Activated T-cell treated with anti-CD3 and anti-CD28 coated beads for 48 hours (primary cell): Measurements from ENCODE around the gene UBR4.
"Not testable (repeated sequence)": the region's sequence is repeated elsewhere in the genome, so short reads cannot be mapped to it uniquely, and the experiment has no call there.

ENCODE experiments used
- DNase-seq: peaks from one replicate; pipeline ENCODE4 v3.0.0-alpha.2; 2020; ENCODE audit warnings: low read depth

The UBR4 gene

DNA sequence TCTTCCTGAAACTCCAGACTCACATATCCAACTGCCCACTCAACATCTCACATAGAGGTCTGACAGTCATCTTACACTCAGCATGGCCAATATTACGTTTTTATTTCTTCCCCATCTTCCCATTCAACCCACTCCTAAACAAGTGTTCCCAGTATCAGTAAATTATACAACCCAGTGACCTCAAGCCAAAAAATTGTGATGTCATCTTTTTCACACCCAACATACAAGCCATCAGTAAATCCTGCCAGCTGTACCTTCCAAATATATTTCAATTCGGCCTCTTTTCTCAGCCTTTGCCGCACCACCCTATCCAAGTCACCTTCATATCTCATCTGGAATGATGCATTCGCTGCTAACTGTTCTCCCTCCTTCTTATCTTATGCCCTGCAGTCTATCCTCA lies 19.6 kb downstream of the UBR4 start:
- no peak for DNase-seq

DNA sequence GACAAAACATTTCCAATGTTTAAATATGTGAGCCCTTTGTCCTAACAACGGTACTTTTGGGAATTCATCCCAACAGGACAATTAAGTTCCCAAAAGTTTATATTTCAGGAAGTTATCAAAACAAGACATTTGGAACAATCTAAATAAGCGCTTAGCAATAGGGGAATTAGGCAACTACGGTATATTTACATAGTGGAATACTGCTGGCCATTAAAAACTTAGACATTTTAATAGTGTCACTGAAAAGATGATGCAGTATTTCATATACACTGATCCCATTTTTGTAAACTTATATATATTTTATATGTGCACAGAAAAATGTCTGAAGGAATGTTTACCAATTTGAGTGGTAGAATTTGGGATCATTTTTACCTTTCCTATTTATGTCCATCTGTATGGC lies 20.8 kb downstream of the UBR4 start:
- no peak for DNase-seq

DNA sequence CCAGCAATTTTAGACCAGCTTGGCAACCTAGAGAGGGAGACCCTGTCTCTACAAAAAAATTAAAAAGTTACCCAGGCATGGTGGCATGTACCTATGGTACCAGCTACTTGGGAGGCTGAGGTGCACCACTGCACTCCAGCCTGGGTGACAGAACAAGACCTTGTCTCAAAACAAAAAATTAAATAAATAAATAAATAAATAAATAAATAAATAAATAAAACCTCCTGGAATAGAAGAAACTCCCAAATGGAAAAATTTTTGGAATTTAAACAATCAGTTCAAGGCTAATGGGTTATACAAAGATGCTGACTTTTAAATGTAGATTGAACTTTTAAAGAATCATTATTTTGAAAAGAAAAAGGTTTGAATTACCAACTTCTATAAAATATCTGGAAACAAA lies 22.2 kb downstream of the UBR4 start:
- DNase-seq, result no peak

DNA sequence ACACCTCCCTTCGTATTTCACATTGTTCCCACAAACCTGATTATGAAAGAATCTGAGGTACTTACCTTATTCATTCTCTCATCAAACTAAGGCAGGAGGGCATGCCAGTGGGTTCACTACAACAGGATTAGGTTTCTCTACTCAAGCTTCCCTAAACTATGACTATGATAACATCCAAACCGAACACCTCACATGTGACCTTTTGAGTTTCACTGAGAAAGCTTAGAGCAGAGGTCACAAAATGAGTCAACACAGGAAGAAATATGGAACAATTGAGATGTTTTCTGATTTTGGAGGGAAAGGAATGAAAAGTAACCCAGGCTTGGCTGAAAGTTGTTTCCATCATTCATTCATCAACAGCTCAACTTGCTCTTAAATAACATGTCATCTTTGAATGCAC lies 24.1 kb downstream of the UBR4 start:
- no peak for DNase-seq

DNA sequence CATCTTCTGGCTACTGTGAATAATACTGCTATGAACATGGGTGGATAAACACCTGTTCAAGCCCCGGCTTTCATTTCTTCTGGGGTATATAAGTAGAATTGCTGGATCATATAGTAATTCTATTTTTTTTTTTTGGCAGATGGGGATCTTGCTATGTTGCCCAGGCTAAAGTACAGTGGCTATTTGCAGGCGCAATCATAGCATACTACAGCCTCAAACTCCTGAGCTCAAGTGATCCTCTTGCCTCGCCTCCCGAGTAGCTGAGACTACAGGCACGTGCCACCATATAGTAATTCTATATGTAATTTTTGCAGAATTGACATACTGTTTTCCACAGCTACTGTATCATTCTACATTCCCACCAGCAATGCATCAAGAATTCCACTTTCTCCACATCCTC lies 27.8 kb downstream of the UBR4 start:
- DNase-seq, result no peak

DNA sequence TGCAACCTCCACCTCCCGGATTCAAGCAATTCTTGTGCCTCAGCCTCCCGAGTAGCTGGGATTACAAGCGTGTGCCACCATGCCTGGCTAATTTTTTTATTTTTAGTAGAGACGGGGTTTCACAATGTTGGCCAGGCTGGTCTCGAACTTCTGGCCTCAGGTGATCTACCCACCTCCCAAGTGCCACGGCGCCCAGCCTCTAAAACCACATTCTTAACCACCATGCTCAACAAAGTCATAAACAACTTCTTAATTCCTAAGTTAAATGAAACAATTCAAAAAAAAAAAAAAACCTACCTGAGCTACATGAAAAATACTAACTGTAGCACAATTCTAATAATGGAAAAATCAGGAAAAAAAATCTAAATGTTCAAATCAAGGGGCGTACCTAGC lies 29.8 kb downstream of the UBR4 start:
- not testable (repeated sequence) for DNase-seq

DNA sequence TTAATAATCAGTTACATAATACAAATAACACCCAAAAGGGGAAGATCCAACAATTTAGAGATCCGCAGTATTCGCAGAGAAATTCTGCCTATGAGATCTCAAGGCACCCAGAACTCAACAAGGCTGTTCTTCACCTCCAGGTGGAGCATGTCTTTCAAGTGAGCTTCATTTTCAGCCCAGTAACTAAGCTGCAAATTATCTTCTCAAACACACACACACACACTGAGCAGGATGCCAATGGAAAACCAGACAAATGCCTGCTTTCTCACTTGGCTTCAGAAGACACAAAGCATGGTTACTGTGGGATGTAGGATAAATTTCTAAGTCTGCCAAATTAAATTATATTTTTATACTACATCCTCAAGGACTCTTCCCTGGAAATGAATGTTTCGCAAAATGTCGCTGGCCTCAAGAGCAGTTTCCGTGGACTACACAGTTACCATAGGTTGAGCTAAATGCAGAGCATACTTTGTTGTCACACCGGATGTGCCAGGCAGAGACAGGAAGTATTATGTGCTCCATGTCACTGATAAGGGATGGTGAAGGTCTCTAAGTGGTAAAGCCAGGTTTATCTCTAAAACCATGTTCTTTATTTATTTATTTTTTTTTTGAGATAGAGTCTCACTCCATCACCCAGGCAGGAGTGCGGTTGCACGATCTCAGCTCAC lies 30.3 kb downstream of the UBR4 start:
- DNase-seq, result no peak

DNA sequence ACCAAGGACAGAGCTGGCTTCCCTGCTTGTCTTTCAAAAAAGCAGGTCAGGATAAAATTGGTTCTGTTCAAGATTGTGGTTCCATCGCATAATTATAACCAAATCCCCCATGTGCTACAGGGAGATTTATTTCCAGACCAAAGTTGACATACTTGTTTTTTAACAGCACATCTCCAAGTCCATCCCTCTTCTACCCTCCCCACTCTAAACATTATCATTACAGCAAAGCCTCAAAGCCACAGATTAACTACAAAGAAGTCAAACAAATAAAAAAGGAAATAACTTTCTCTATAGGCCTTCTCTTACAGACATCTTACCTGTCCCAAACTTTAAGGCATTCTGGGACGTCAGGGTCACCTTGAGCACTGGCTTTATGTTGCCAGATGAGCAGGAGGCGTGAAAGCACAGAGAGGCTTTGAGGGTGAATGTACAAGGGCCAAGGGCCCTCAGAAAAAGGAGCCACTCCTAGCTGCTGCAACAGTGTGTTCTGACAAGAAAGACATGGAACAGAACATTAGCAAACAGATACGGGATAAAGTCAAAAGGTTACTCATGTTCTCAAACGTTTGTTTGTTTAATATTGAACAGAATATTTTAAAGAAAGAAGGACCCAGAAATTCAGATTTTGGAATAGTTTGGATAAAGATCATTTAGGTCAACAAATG lies 31.2 kb downstream of the UBR4 start:
- no peak for DNase-seq

DNA sequence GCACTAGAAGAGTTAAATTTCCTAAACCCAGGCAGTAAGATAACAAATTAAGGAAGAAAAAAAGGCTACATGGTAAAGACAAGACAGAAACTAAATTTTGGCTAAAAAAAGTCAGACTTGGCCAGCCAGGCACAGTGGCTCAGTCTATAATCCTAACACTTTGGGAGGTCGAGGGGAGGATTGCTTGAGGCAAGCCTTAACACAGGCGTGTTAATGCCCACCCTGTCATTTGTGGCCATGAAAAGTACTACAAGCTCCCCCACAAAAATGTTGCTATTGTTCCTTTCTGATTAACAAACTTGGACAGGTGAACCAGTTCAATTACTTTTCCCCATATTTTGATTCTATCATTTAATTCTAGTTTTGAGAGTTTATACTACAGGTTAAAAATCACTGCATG lies 32.3 kb downstream of the UBR4 start:
- DNase-seq, result no peak

DNA sequence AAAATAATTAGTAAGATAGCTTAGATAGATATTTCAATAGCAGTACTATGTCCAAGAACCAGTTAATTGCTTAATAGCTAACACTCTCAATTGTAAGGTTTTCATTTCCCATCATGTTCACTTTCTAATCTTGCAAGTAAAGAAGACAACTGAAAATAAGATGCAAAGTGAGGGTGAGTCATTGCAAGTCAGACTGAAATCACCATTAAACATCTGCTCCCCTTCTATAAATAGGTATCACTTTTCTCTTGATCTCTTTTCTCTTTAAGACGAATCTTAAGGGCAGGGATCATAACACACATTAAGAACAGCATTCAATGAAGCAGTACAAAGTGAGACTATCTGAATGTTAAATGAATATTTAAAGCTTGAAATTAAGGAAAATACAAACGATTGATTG lies 40.4 kb downstream of the UBR4 start:
- no peak for DNase-seq

DNA sequence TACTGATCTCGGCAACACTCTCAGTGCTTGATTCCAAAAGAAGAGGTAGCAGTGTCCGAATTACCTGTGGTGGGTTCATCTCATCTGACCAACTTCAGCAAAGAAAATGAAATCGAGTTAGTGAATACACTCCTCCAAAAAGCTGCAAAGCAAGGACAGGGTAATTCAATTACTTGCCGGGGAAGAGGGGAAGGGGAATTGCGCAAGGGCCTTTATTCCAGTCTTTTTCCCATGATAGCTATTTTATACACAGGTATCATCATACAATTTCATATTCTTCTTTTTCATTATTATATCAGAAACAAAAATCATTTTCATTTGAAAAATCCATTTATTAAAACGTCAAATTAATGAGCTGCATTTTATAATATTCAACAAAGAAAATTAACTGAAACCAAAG lies 42.9 kb downstream of the UBR4 start:
- no peak for DNase-seq

DNA sequence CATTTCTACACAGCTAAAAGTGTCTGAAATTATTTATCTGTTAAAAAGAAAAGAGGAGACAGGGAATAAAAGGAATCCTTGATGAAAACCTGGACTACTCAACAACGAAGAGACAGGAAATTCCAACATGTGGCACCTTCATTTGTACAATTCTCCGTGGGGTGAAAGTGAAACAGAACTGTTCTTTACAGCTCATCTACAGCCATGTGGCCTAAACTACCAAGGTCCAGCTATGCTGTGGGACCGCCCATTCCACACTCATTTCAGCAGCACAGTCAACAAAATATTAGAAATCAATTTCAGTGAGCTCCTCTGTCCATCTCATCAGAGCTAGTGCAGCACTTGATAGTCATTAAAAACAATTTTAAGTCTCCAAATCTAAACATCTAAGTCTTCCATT lies 44.0 kb downstream of the UBR4 start:
- no peak for DNase-seq

DNA sequence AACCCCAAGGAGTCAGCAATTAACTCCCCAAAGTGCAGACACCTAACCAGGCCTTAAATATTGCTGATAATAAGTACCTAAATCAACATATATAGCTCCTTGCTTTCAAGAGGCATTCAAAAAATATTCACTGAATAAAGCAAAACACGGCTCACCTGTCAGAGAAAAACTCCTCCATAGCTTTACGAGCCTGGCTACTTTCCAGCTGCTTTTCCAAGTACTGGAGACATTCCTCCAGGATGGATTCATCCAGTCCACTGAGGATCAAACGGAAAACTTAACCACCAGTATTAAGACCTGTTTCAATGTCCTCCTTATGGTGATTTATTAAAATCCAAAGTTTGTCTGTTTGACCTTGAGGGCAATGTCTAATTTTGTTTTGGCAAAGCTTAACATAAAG lies 44.6 kb downstream of the UBR4 start:
- no peak for DNase-seq

DNA sequence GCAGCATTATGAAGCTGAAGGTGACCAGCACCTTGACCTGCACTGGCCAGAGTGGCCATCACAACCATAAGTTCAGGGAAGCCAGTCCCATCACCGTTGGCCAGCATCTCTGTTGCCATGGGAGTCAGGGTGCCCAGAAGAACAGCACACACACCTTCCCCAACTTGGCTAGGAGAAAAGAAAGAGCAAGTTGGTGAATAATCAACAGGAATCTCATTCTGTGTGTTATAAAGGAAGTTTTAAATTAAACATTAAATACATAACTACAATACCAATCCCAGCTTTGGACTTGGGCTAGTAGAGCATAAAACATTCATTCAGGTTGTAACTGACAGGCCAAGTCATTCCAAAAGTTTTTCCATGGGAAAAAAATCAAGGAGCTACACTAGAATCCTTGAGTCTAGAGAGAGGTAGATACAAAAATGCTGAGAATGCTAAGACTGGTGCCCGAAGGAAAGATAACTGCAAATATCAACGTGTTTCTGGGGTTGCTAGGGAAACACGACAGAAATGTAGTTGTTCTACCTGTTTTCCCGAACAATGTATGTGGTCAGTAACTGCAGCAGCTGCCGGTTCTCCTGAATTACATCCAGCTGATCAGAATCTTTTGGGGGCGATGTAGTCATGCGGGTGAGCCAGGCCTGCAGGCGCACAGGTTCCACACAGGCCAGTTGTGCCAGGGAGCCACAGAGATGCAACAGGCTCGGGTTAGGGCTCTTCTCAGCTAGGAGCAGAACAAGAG lies 45.6 kb downstream of the UBR4 start:
- DNase-seq, result no peak

DNA sequence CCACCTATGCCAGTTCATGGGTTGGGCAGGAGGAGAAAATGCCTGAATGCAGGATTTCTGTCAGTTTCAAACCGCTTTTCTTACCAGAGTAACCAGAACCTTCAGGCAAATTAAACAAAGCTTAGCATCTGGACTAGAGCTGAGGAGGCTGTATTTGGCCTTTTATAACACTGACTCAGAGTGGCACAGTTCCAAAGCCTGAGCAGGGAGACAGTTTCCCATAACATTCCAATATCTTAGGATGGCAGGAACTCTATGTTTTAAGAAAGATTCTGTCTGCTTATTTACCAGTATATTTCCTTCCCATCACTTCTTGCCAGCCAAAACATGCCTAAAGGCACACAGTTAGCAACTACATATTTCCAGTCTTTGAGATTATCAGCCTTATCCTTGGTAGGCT lies 46.8 kb downstream of the UBR4 start:
- DNase-seq, result no peak

DNA sequence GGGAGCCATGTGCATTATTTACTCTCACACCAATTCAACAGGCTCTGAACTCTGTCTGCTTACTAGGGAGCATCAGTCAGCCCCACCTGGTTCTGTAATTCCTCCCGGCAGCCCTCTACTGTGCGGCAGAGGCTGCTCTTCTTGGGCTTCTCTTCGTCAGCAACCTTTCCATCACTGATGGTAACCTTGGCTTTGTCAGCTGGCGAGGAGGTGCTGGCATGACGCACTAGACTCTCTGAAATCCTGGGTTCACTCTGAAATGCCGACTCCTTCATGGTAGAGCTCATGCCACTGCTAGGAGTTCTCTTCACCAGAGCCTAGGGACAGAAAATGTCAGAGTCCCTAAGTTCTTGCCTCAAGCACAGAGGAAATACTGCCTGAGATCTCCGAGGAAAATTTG lies 49.2 kb downstream of the UBR4 start:
- DNase-seq, result no peak

DNA sequence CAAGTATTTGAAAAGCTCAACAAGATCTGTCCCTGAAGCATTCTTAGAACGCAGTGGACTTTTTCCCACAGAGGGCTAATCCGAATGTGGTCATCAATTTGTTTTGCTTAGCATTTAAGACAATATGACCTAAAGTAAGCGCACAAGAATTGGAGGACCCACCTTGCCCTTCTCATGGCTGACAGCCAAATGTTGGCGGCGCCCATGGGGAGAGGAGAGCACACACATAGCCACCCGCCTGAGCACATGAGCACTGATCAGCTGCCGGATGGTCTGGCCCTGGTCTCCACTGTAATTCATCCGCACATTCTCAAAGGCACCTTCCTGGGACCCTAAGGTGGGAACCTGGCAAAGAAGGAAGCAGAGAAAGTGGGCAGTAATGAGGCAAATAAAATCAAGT lies 52.4 kb downstream of the UBR4 start:
- no peak for DNase-seq

DNA sequence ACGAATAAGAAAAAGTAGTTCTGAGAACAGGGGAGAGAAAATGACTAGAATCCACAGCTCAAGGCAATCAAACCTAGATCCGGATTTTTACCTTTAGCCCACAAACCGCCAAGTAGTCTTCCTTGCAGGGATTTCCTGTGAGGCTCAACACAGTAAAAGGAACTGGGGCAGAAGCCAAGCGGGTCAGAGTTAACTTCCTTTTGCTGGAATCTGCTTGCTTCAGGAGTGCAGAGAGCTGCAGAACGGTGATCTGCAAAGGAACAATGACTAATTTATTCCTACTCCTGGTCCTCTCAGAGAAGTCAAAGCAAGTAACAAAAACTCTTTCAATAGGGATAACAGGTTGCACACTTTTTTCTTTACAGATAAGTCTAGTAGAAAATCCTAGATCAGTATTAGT lies 53.4 kb downstream of the UBR4 start:
- no peak for DNase-seq

DNA sequence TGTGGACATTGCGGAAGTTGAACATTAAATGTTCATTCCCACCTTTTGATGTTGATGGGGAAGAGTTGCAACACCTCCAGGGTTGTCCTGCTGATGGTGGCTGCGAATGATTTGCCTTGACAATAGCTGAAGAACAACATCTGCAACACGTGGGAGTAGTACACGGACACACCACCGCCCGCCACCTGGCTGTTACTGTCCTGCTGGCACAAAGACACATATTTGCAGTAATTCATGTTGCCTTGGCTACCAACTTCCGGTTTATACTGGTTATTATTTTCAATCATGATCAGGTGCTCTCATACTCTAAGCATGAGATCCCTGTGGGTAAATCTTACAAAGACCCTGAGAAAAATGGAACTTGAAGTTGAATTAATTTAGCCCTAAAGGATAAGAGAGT lies 55.2 kb downstream of the UBR4 start:
- no peak for DNase-seq

DNA sequence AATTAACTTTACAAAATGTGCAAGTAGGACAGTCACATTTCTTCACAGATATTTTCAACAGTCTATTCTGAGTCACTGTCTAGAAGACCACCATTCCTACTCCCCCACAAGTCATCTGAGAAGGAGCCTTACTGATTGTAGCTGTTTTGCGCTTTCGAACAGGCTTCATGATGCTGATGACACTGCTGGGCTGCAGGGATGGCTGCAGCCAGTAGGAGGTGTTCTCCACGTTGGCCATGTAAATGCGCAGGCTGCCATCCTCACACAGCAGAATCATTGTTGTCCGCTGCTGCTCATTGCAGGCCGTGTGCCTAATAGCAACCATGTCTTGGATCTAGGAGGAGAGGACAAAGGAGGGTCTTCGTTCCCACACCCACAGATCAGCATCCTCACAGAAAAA lies 56.9 kb downstream of the UBR4 start:
- no peak for DNase-seq

DNA sequence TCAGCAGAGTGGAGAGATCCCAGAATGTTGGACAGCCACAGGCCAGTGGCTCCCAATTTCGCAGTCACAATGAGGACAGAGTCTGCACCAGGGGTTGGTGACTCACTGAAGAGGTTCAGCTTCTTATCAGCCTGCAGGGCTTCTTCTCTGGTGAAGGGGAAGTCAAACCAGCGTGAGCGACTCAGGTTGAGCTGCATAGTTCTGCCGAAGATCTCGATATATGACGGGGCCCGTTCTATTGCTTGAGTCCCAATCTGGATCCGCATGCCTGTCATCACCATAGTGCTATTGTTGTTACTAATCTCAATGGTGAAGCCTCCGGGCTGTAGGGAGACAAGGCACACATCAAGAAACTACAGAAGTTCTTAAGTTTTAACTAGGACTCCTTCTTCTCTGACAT lies 58.5 kb downstream of the UBR4 start:
- DNase-seq, result no peak

DNA sequence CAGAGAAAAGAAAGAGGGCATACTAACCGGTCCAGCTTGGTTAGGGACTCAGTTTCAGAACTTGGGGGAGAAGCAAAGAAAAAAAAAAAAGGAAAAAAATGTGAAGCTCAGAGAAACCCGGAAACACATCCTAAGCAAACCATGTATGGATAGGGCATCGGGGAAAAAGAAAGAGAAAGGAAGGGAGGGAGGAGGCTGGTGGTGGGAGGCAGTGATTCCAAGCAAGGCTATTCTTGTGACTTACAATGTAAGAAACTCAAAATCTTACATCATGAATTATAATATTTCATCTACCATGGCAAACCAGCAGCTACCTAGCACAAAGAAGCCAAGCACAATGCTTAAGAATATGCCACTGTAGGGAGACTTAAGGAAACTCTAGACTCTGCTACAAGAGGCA lies 60.3 kb downstream of the UBR4 start:
- DNase-seq, result no peak

DNA sequence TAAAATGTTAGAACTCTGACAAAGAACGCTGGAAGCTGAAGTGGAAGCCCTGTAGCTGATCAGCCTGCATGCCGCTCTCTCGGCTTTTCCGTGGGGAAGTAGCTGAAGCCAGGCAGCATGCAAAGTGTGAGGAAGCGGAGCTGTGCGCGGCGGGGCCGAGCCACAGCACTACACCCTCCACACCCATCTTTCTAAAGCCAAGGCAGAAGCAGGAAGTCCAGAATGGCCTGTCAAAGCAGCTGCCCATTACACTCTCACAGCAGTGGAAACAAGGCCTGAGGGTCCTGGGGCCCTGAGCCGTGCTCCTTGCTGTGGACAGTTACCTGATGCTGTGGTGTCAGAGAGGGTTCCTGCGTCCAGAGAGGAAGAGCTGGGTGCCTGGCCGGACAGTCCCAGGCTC lies 69.6 kb downstream of the UBR4 start:
- DNase-seq, result no peak

DNA sequence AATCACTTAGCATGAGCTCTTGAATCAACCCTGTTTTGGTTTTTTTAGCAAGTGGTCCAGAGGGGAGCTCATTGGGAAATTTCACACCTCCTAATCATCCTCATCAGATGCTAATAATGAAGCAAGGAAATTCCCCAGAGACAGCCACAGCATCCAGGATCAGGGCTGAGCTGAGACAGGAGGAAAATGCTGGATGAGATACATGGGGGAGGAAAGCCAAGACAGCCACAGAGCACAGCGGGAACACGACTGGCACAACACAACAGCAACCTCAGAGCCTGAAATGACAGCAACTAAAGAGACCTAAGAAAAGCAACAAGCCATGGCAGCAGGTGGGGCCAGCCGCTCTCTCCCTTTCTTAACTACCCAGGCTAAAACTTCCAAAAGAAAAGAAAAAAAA lies 70.4 kb downstream of the UBR4 start:
- no peak for DNase-seq
